Progenitor cell of endocrine pancreas (in vitro differentiated cells): Measurements from ENCODE around the gene JAG1. TPM values are rescaled to one million over a fixed set of nuclear protein-coding genes. Genes with fewer than 3 reads are reported as not detected.
"Not testable (repeated sequence)": the region's sequence is repeated elsewhere in the genome, so short reads cannot be mapped to it uniquely, and the experiment has no call there.

Experiments used
- DNase-seq: peaks from one replicate; pipeline ENCODE4 v3.0.0; 2021; ENCODE audit warnings: low spot score; ENCODE audit not compliant: unreplicated experiment
- H3K27ac Mint-ChIP-seq: 2 replicates; pipeline ENCODE4 v1.8.0; 2021; ENCODE audit warnings: mild to moderate bottlenecking, moderate library complexity, mixed read lengths
- H3K27me3 Mint-ChIP-seq: 2 replicates; pipeline ENCODE4 v1.8.0; 2021; ENCODE audit warnings: mixed read lengths
- H3K36me3 Mint-ChIP-seq: 2 replicates; pipeline ENCODE4 v1.8.0; 2022; ENCODE audit warnings: mixed read lengths; ENCODE audit not compliant: insufficient read depth
- H3K4me1 Mint-ChIP-seq: 2 replicates; pipeline ENCODE4 v1.8.0; 2021; ENCODE audit warnings: low read depth, mixed read lengths
- H3K4me3 Mint-ChIP-seq: 2 replicates; pipeline ENCODE4 v1.8.0; 2021; ENCODE audit warnings: low read depth, mild to moderate bottlenecking, moderate library complexity, mixed read lengths
- H3K9me3 Mint-ChIP-seq: 2 replicates; pipeline ENCODE4 v1.8.0; 2021; ENCODE audit warnings: low read depth, mixed read lengths
- CTCF ChIP-seq: fragments of 200-600 bp; sonication (generic); IDR thresholded peaks from one replicate; pipeline ENCODE4 v1.5.0; 2021; ENCODE audit warnings: antibody characterized with exemption, mild to moderate bottlenecking; ENCODE audit not compliant: unreplicated experiment
- total RNA-seq: library from RNA; stranded (reverse); gene quantifications from 2 replicates; pipeline ENCODE4 v1.2.1, GENCODE V29; 2021

JAG1 gene
- total RNA-seq, 1 donor from 2014 or later: 277 TPM

- H3K4me1 Mint-ChIP-seq: peaks cover 3% of the 10 kb centered on the region
- H3K9me3 Mint-ChIP-seq: no peaks in the 10 kb centered on the region
- TF ChIP-seq CTCF: no peak
- H3K4me3 Mint-ChIP-seq: no peak overlapping the region
- H3K36me3 Mint-ChIP-seq: peaks cover 11% of the 10 kb centered on the region
- H3K27ac Mint-ChIP-seq: no peak overlapping the region
- DNase-seq: no peak
- no peaks in the 10 kb centered on the region for H3K27me3 Mint-ChIP-seq
Measured at GRCh38 chr20:10616212-10616611, 57.6 kb downstream of the JAG1 start.

- no peaks in the 10 kb centered on the region for H3K9me3 Mint-ChIP-seq
- no peak for DNase-seq
- H3K27ac Mint-ChIP-seq: no peak overlapping the region
- TF ChIP-seq CTCF: no peak
- no peak overlapping the region for H3K4me3 Mint-ChIP-seq
- H3K36me3 Mint-ChIP-seq: peaks cover 14% of the 10 kb centered on the region
- no peaks in the 10 kb centered on the region for H3K4me1 Mint-ChIP-seq
- no peaks in the 10 kb centered on the region for H3K27me3 Mint-ChIP-seq
Measured at GRCh38 chr20:10613911-10614310, 59.9 kb downstream of the JAG1 start.

- not testable (repeated sequence) for H3K4me3 Mint-ChIP-seq, H3K27me3 Mint-ChIP-seq, H3K9me3 Mint-ChIP-seq, H3K27ac Mint-ChIP-seq, DNase-seq, H3K4me1 Mint-ChIP-seq
- H3K36me3 Mint-ChIP-seq: peaks cover 15% of the 10 kb centered on the region
Measured at GRCh38 chr20:10613426-10613825, 60.4 kb downstream of the JAG1 start.

GRCh38 chr20:10611357-10611756 lies 62.4 kb downstream of the JAG1 start:
- no peaks in the 10 kb centered on the region for H3K27me3 Mint-ChIP-seq
- no peak overlapping the region for H3K27ac Mint-ChIP-seq
- no peaks in the 10 kb centered on the region for H3K4me1 Mint-ChIP-seq
- peaks cover 18% of the 10 kb centered on the region for H3K36me3 Mint-ChIP-seq
- TF ChIP-seq CTCF: peak; percentile 51
- DNase-seq: no peak
- no peak overlapping the region for H3K4me3 Mint-ChIP-seq
- no peaks in the 10 kb centered on the region for H3K9me3 Mint-ChIP-seq

GRCh38 chr20:10610251-10610650 lies 63.5 kb downstream of the JAG1 start:
- Mint-ChIP-seq H3K27me3 (no peaks in the 10 kb centered on the region), H3K27ac (no peak overlapping the region), H3K4me3 (no peak overlapping the region), H3K36me3 (peaks cover 15% of the 10 kb centered on the region), H3K9me3 (no peaks in the 10 kb centered on the region), H3K4me1 (no peaks in the 10 kb centered on the region)
- DNase-seq: no peak
- no peak for TF ChIP-seq CTCF

GRCh38 chr20:10609770-10610169 lies 64.0 kb downstream of the JAG1 start:
- no peak overlapping the region for H3K27ac Mint-ChIP-seq
- H3K27me3 Mint-ChIP-seq: no peaks in the 10 kb centered on the region
- H3K36me3 Mint-ChIP-seq: peaks cover 12% of the 10 kb centered on the region
- no peaks in the 10 kb centered on the region for H3K9me3 Mint-ChIP-seq
- no peak overlapping the region for H3K4me3 Mint-ChIP-seq
- no peak for DNase-seq
- H3K4me1 Mint-ChIP-seq: no peaks in the 10 kb centered on the region
- no peak for TF ChIP-seq CTCF
